H1 (cell line): Measurements from ENCODE around the gene LIPE.

Experiments used
- ASH2L ChIP-seq: fragments of 200-600, 300-600 bp; sonication (generic); IDR thresholded peaks from one replicate; pipeline ENCODE4 v1.7.1; 2017; ENCODE audit warnings: low read length
- EZH2 ChIP-seq: fragments of 200-600 bp; sonication (generic); IDR thresholded peaks from 2 replicates; pipeline ENCODE4 v1.7.1; 2012; ENCODE audit warnings: low read depth, mild to moderate bottlenecking, moderate library complexity, low read length, inconsistent platforms; ENCODE audit not compliant: severe bottlenecking
- SP1 ChIP-seq: IDR thresholded peaks from 2 replicates; pipeline ENCODE4 v1.6.1; 2011; ENCODE audit warnings: low read depth, low read length

GRCh38 chr19:42369433-42370067 lies 57.6 kb downstream of the LIPE start:
- TF ChIP-seq EZH2 (no peak), SP1 (no peak), ASH2L (no peak)
